ENCODE data around the gene TMCC1. TPM values are rescaled to one million over a fixed set of nuclear protein-coding genes. Genes with fewer than 3 reads are reported as not detected.

The TMCC1 gene
- total and polyA plus RNA-seq, 2 donors (not counting 3 experiments of a cell fraction or from before 2014, with no cell fraction given): 17.4 to 38.4 TPM

DNA sequence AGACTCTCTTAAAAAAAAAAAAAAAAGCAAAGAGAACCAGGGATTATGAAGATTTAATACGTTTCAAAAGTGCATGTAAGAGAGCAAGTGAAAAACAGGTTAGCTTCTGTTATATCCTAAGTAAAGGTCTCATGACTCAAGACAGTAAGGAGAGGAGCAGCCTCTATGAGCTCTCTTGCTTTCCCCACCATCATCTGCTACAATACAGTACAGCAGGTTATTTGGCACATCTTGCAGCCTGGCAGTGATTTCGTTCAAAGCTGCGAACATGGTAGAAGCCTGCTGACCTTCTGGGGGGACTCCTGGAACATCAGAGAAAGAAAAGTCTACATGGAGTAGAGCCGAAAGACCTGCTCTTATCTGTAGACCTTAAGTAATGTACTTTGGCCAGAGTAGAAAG, 157.9 kb downstream of the TMCC1 start:
- dilution Hi-C loops (cut with MboI; ENCODE audit: extremely low pct_ligation_motif_present, low sequenced_read_pairs): no loop called here
- FAIRE-seq (no peak), DNase-seq (ENCODE audit: low read depth, low spot score) (no peak)
- Histone ChIP-seq H3K9ac (replicated peaks; ENCODE audit: extremely low read depth, insufficient read depth, low read length) (no peak overlapping the region), H3K4me2 (ENCODE audit: insufficient read depth, low read length) (no peak overlapping the region), H3K9me3 (replicated peaks; ENCODE audit: control insufficient read depth, insufficient read depth, low read length) (no peaks in the 10 kb centered on the region), H4K20me1 (replicated peaks; ENCODE audit: control insufficient read depth, extremely low read depth, insufficient read depth, low read length) (no peaks in the 10 kb centered on the region), H3K4me3 (replicated peaks in 1 of 3; ENCODE audit: insufficient read depth in 1 of 3, low read depth in 1 of 3, low read length in 3 of 3) (no peak overlapping the region), H3K27ac (ENCODE audit: insufficient read depth, low read depth, low read length) (no peak overlapping the region), H3K36me3 (ENCODE audit: control insufficient read depth in 2 of 2, extremely low read depth in 1 of 2, insufficient read depth in 2 of 2, low read length in 2 of 2) (no peaks in the 10 kb centered on the region), H3K4me1 (ENCODE audit: control insufficient read depth, extremely low read depth, insufficient read depth, low read length) (no peaks in the 10 kb centered on the region), H3K27me3 (ENCODE audit: control insufficient read depth in 2 of 2, insufficient read depth in 2 of 2, low read length in 2 of 2) (no peaks in the 10 kb centered on the region), H3K79me2 (ENCODE audit: control insufficient read depth, insufficient read depth, low read length) (no peaks in the 10 kb centered on the region), H2AFZ (ENCODE audit: low read depth, low read length) (no peak overlapping the region), H3K9me1 (replicated peaks; ENCODE audit: control insufficient read depth, extremely low read depth, insufficient read depth, low read length) (no peaks in the 10 kb centered on the region)
- no peak for TF ChIP-seq FOS (IDR thresholded peaks at IDR 0.05; ENCODE audit: borderline replicate concordance, insufficient read depth, low read length)
- intact Hi-C loops (cut with micrococcal nuclease): no loop called here
- BruUV-seq (replicated peaks): no TSS peak
- CTCF ChIA-PET: interaction anchor here (0.6 to 0.7 kb wide), 2 partner anchors 10 to 73 kb away, joined by 3 to 5 read pairs; no protein-coding TSS in a partner anchor
- POLR2A ChIA-PET: no interaction called here

DNA sequence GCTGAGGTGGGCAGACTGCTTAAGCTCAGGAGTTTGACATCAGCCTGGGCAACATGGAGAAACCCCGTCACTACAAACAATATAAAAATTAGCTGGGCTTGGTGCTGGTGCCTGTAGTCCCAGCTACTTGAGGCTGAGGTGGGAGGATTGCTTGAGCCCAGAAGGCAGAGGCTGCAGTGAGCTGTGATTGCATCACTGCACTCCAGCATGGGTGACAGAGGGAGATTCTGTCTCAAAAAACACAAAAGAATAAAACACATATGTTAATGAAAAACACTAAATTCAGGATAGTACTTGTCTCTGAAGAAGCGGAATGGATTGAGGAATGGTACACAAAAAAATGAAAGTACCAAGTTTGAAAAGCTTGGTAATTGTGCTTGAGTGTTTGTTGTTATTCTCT, 159.1 kb downstream of the TMCC1 start:
- dilution Hi-C loops (cut with MboI; ENCODE audit: extremely low pct_ligation_motif_present, low sequenced_read_pairs): no loop called here
- CTCF ChIA-PET: no interaction called here
- Histone ChIP-seq H3K36me3 (ENCODE audit: control insufficient read depth in 2 of 2, extremely low read depth in 1 of 2, insufficient read depth in 2 of 2, low read length in 2 of 2) (no peaks in the 10 kb centered on the region), H3K9me1 (replicated peaks; ENCODE audit: control insufficient read depth, extremely low read depth, insufficient read depth, low read length) (no peaks in the 10 kb centered on the region), H3K27me3 (ENCODE audit: control insufficient read depth in 2 of 2, insufficient read depth in 2 of 2, low read length in 2 of 2) (no peaks in the 10 kb centered on the region), H3K9ac (replicated peaks; ENCODE audit: extremely low read depth, insufficient read depth, low read length) (no peak overlapping the region), H3K79me2 (ENCODE audit: control insufficient read depth, insufficient read depth, low read length) (no peaks in the 10 kb centered on the region), H3K27ac (ENCODE audit: insufficient read depth, low read depth, low read length) (no peak overlapping the region), H3K4me2 (ENCODE audit: insufficient read depth, low read length) (no peak overlapping the region), H3K4me3 (replicated peaks in 1 of 3; ENCODE audit: insufficient read depth in 1 of 3, low read depth in 1 of 3, low read length in 3 of 3) (no peak overlapping the region), H4K20me1 (replicated peaks; ENCODE audit: control insufficient read depth, extremely low read depth, insufficient read depth, low read length) (no peaks in the 10 kb centered on the region), H3K4me1 (ENCODE audit: control insufficient read depth, extremely low read depth, insufficient read depth, low read length) (no peaks in the 10 kb centered on the region), H2AFZ (ENCODE audit: low read depth, low read length) (no peak overlapping the region), H3K9me3 (replicated peaks; ENCODE audit: control insufficient read depth, insufficient read depth, low read length) (no peaks in the 10 kb centered on the region)
- FAIRE-seq (no peak), DNase-seq (ENCODE audit: low read depth, low spot score) (no peak)
- no peak for TF ChIP-seq POLR2AphosphoS5 (IDR thresholded peaks at IDR 0.05; ENCODE audit: insufficient read depth, low read depth, low read length)
- no peak for TF ChIP-seq GATA2 (IDR thresholded peaks at IDR 0.05; ENCODE audit: insufficient read depth, insufficient read length, low read depth, low read length)
- TF ChIP-seq, protein P1, sequence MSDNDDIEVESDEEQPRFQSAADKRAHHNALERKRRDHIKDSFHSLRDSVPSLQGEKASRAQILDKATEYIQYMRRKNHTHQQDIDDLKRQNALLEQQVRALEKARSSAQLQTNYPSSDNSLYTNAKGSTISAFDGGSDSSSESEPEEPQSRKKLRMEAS (IDR thresholded peaks at IDR 0.05; ENCODE audit: insufficient read depth, insufficient read length): no peak
- no peak for TF ChIP-seq JUN (IDR thresholded peaks at IDR 0.05; ENCODE audit: borderline replicate concordance, insufficient read depth, insufficient read length, low read depth)
- no peak for TF ChIP-seq EZH2 (IDR thresholded peaks at IDR 0.05; ENCODE audit: borderline replicate concordance, low read depth, low read length, severe bottlenecking)
- no peak for TF ChIP-seq POLR2A (IDR thresholded peaks at IDR 0.05; ENCODE audit: low read depth, low read length)
- TF ChIP-seq FOS (IDR thresholded peaks at IDR 0.05; ENCODE audit: borderline replicate concordance, insufficient read depth, low read length): no peak
- TF ChIP-seq MYC (IDR thresholded peaks at IDR 0.05; ENCODE audit: low read depth, low read length): no peak
- TF ChIP-seq, protein P2, sequence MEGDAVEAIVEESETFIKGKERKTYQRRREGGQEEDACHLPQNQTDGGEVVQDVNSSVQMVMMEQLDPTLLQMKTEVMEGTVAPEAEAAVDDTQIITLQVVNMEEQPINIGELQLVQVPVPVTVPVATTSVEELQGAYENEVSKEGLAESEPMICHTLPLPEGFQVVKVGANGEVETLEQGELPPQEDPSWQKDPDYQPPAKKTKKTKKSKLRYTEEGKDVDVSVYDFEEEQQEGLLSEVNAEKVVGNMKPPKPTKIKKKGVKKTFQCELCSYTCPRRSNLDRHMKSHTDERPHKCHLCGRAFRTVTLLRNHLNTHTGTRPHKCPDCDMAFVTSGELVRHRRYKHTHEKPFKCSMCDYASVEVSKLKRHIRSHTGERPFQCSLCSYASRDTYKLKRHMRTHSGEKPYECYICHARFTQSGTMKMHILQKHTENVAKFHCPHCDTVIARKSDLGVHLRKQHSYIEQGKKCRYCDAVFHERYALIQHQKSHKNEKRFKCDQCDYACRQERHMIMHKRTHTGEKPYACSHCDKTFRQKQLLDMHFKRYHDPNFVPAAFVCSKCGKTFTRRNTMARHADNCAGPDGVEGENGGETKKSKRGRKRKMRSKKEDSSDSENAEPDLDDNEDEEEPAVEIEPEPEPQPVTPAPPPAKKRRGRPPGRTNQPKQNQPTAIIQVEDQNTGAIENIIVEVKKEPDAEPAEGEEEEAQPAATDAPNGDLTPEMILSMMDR (IDR thresholded peaks at IDR 0.05; ENCODE audit: extremely low read depth in 1 of 2, insufficient read depth in 1 of 2, low read depth in 1 of 2, low read length in 2 of 2): no peak
- no TSS peak for BruUV-seq (replicated peaks)
- POLR2A ChIA-PET: no interaction called here
- intact Hi-C loops (cut with micrococcal nuclease): no loop called here
